Transverse colon (tissue), 4 donors: ENCODE measurements around the gene EFCAB14.

Experiments
- POLR2A ChIP-seq: fragments of 450-650 bp; IDR thresholded peaks from one replicate; pipeline ENCODE4 v1.6.1; 2016; ENCODE audit warnings: antibody characterized with exemption, mild to moderate bottlenecking, moderate library complexity
- POLR2AphosphoS5 ChIP-seq, 3 donors: sonication (generic); formaldehyde crosslinking; IDR thresholded peaks; one replicate each; pipeline ENCODE4 v1.6.1; 2016; ENCODE audit warnings: antibody characterized with exemption in 3 of 3
- TF ChIP-seq, protein P1 (sequence below), 5 experiments: fragments of 200-600 bp in 3 of 5; fragments of 450-650 bp in 2 of 5; sonication (generic) in 3 of 5; IDR thresholded peaks; 1 replicate in 2 of 5; 2 replicates in 3 of 5; pipeline ENCODE4 v1.5.1; 2016 to 2017; ENCODE audit warnings: antibody characterized with exemption in 5 of 5, inconsistent platforms in 3 of 5, mild to moderate bottlenecking in 2 of 5, moderate library complexity in 1 of 5

DNA sequence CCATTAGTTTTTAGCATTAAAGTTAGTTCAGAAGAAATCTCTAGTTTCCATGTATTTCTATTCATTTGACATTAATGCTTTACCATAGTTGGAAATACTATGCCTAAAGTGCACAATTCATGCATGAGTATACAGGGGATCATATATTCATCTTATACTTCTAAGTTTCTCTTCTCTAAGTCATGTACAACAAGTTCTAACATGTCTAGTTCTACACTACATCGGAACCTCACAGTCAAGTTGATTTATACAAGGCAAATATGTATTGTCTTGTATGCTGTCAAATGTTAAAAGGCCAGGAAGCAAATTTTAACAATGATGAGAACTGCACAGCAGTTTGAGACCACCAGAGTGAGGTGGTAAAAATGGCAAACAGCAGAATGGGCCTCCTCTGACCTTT is 79.4 kb downstream of the EFCAB14 start:
- TF ChIP-seq, protein P1, sequence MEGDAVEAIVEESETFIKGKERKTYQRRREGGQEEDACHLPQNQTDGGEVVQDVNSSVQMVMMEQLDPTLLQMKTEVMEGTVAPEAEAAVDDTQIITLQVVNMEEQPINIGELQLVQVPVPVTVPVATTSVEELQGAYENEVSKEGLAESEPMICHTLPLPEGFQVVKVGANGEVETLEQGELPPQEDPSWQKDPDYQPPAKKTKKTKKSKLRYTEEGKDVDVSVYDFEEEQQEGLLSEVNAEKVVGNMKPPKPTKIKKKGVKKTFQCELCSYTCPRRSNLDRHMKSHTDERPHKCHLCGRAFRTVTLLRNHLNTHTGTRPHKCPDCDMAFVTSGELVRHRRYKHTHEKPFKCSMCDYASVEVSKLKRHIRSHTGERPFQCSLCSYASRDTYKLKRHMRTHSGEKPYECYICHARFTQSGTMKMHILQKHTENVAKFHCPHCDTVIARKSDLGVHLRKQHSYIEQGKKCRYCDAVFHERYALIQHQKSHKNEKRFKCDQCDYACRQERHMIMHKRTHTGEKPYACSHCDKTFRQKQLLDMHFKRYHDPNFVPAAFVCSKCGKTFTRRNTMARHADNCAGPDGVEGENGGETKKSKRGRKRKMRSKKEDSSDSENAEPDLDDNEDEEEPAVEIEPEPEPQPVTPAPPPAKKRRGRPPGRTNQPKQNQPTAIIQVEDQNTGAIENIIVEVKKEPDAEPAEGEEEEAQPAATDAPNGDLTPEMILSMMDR (IDR thresholded peaks at IDR 0.05), result no peak
- TF ChIP-seq POLR2A (no peak), POLR2AphosphoS5 (IDR thresholded peaks at IDR 0.05) (no peak)
